ENCODE measurements around the gene ATP1A3. TPM values are rescaled to one million over a fixed set of nuclear protein-coding genes. Genes with fewer than 3 reads are reported as not detected.
"Not testable (repeated sequence)": the region's sequence is repeated elsewhere in the genome, so short reads cannot be mapped to it uniquely, and the experiment has no call there.

ATP1A3 gene
- total RNA-seq, 1 experiment from 2014 or later, result 34.7 TPM

DNA sequence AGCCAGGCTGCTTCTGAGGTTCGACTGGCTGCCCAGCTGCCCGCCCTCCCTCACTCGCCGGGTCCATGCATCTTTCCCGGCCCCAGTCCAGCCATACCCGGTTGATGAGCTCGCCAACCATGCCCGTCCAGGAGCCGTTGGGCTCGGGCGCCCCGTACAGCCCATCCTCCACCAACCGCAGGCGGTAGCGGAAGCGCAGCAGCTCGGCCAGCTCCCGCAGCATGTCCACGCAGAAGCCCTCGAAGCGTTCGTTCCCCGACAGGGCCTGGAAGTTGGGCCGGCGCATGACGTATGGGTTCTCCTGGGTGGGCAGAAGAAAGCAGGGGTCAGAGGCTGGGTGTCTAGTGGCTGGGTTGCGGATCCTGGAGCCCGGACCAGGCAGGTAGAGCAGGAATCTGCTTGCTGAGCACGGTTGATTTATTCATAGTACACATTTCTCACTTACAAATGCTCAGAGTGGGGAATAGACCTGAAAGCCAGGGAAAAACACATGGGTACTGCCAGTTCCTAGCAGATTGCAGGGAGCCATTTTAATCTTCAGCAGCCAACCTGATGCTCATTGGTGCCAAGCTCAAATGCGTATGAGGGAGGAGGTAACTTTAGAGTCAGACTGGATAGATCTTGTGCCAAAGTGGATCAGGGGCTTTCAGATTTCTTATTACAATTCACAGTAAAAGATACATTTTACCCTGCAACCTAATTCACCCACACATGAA lies 48.6 kb upstream of the ATP1A3 start:
- Histone ChIP-seq H3K4me3 (replicated peaks in 1 of 2; ENCODE audit: low read depth in 1 of 2, low read length in 2 of 2) (no peak overlapping the region), H3K79me2 (ENCODE audit: insufficient read depth, low read length) (no peaks in the 10 kb centered on the region), H3K27me3 (ENCODE audit: insufficient read depth, low read length) (no peaks in the 10 kb centered on the region), H2AFZ (ENCODE audit: low read depth, low read length, poor library complexity, severe bottlenecking) (no peak overlapping the region), H4K20me1 (ENCODE audit: insufficient read depth) (no peaks in the 10 kb centered on the region), H3K9me3 (ENCODE audit: control insufficient read depth in 1 of 2, insufficient read depth in 1 of 2, low read depth in 1 of 2, low read length in 2 of 2) (no peaks in the 10 kb centered on the region), H3K27ac (ENCODE audit: low read depth, low read length) (no peak overlapping the region), H3K4me1 (ENCODE audit: control insufficient read depth in 1 of 2, insufficient read depth in 2 of 2, low read length in 2 of 2) (no peaks in the 10 kb centered on the region), H3K4me2 (ENCODE audit: low read length) (no peak overlapping the region), H3K36me3 (ENCODE audit: control insufficient read depth in 1 of 2, insufficient read depth in 2 of 2, low read length in 2 of 2) (no peaks in the 10 kb centered on the region), H3K9ac (ENCODE audit: low read length) (no peak overlapping the region), H3K9me2 (ENCODE audit: insufficient read depth) (no peaks in the 10 kb centered on the region)
- ATAC-seq, result no peak
- BruUV-seq (replicated peaks), result no TSS peak
- POLR2A ChIA-PET, result no interaction called here
- RAD21 ChIA-PET (ENCODE audit: low non-redundant PET in 1 of 2, low total read pairs in 2 of 2, uncharacterized antibody in 2 of 2, unreplicated experiment in 2 of 2), result no interaction called here
- no peak for DNase-seq (ENCODE audit: low read depth, low spot score)
- intact Hi-C loops (cut with micrococcal nuclease), result no loop called here
- CTCF ChIA-PET, result interaction anchor here (1.8 kb wide), 2 partner anchors 8 to 14 kb away, joined by 5 to 6 read pairs; no protein-coding TSS in a partner anchor
- TF ChIP-seq EZH2 (IDR thresholded peaks at IDR 0.05) (no peak), JUND (IDR thresholded peaks at IDR 0.05) (no peak), EGR1 (IDR thresholded peaks at IDR 0.05; ENCODE audit: low read depth) (no peak), POLR2A (IDR thresholded peaks at IDR 0.05; ENCODE audit: borderline replicate concordance, extremely low read depth, insufficient read depth, insufficient read length) (no peak), REST (IDR thresholded peaks at IDR 0.05; ENCODE audit: low read depth) (no peak), FOSL1 (IDR thresholded peaks at IDR 0.05; ENCODE audit: low read depth) (no peak), SRF (IDR thresholded peaks at IDR 0.05; ENCODE audit: low read depth) (no peak), ATF3 (IDR thresholded peaks at IDR 0.05) (no peak)
- TF ChIP-seq, protein P1, sequence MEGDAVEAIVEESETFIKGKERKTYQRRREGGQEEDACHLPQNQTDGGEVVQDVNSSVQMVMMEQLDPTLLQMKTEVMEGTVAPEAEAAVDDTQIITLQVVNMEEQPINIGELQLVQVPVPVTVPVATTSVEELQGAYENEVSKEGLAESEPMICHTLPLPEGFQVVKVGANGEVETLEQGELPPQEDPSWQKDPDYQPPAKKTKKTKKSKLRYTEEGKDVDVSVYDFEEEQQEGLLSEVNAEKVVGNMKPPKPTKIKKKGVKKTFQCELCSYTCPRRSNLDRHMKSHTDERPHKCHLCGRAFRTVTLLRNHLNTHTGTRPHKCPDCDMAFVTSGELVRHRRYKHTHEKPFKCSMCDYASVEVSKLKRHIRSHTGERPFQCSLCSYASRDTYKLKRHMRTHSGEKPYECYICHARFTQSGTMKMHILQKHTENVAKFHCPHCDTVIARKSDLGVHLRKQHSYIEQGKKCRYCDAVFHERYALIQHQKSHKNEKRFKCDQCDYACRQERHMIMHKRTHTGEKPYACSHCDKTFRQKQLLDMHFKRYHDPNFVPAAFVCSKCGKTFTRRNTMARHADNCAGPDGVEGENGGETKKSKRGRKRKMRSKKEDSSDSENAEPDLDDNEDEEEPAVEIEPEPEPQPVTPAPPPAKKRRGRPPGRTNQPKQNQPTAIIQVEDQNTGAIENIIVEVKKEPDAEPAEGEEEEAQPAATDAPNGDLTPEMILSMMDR (IDR thresholded peaks at IDR 0.05 in 2 of 3, conservative IDR thresholded peaks at IDR 0.05 in 1 of 3; ENCODE audit: borderline replicate concordance in 1 of 3, insufficient read depth in 1 of 3, low read depth in 2 of 3, low read length in 2 of 3), result no peak

- H3K4me2 ChIP-seq (ENCODE audit: low read length); H3K27ac ChIP-seq (ENCODE audit: low read depth, low read length); intact Hi-C loops (cut with micrococcal nuclease); ATAC-seq; DNase-seq (ENCODE audit: low read depth, low spot score); RAD21 ChIA-PET (ENCODE audit: low non-redundant PET in 1 of 2, low total read pairs in 2 of 2, uncharacterized antibody in 2 of 2, unreplicated experiment in 2 of 2); H3K9me3 ChIP-seq (ENCODE audit: control insufficient read depth in 1 of 2, insufficient read depth in 1 of 2, low read depth in 1 of 2, low read length in 2 of 2); H3K27me3 ChIP-seq (ENCODE audit: insufficient read depth, low read length); H3K4me1 ChIP-seq (ENCODE audit: control insufficient read depth in 1 of 2, insufficient read depth in 2 of 2, low read length in 2 of 2); H3K9ac ChIP-seq (ENCODE audit: low read length); BruUV-seq (replicated peaks); H3K36me3 ChIP-seq (ENCODE audit: control insufficient read depth in 1 of 2, insufficient read depth in 2 of 2, low read length in 2 of 2); H3K79me2 ChIP-seq (ENCODE audit: insufficient read depth, low read length); H2AFZ ChIP-seq (ENCODE audit: low read depth, low read length, poor library complexity, severe bottlenecking); H4K20me1 ChIP-seq (ENCODE audit: insufficient read depth); POLR2A ChIA-PET; H3K4me3 ChIP-seq (replicated peaks in 1 of 2; ENCODE audit: low read depth in 1 of 2, low read length in 2 of 2); H3K9me2 ChIP-seq (ENCODE audit: insufficient read depth): not testable (repeated sequence)
- CTCF ChIA-PET, result interaction anchor here (2.1 kb wide), 1 partner anchor 12 kb away, joined by 8 read pairs; no protein-coding TSS in a partner anchor
These were observed 46.5 kb upstream of the ATP1A3 start for GRCh38 chr19:42040491-42040890.
